Neutrophil (primary cell): ENCODE results near the gene SPSB1.

Source experiments
- H3K27ac ChIP-seq: fragments of 200-600 bp; sonication (generic); 2 replicates; pipeline ENCODE4 v1.5.1; 2016; ENCODE audit warnings: mild to moderate bottlenecking, moderate library complexity
- H3K27me3 ChIP-seq: fragments of 200-600 bp; sonication (generic); 2 replicates; pipeline ENCODE4 v1.6.0; 2016; ENCODE audit warnings: mild to moderate bottlenecking
- H3K36me3 ChIP-seq: fragments of 200-600 bp; sonication (generic); 2 replicates; pipeline ENCODE4 v1.5.1; 2017
- H3K4me1 ChIP-seq, 2 experiments: fragments of 200-600 bp in 1 of 2; sonication (generic) in 1 of 2; 1 replicate in 1 of 2; 2 replicates in 1 of 2; pipeline versions ENCODE4 v1.5.1 to v1.6.1; 2013 to 2016; ENCODE audit warnings: low read depth in 1 of 2, low read length in 1 of 2, mild to moderate bottlenecking in 1 of 2, moderate library complexity in 1 of 2; ENCODE audit not compliant: control insufficient read depth in 1 of 2, insufficient read depth in 1 of 2
- H3K4me3 ChIP-seq, 2 experiments: fragments of 200-600 bp in 1 of 2; sonication (generic) in 1 of 2; 1 replicate in 1 of 2; 2 replicates in 1 of 2; pipeline ENCODE4 v1.5.1; 2013 to 2016; ENCODE audit warnings: low read depth in 1 of 2, low read length in 1 of 2, mild to moderate bottlenecking in 1 of 2, moderate library complexity in 1 of 2
- H3K9me3 ChIP-seq: fragments of 200-600 bp; sonication (generic); 2 replicates; pipeline ENCODE4 v1.5.1; 2016
- CTCF ChIP-seq: fragments of 200-600 bp; sonication (generic); IDR thresholded peaks from 2 replicates; pipeline ENCODE4 v1.5.1; 2016; ENCODE audit warnings: antibody characterized with exemption

Gene SPSB1

DNA sequence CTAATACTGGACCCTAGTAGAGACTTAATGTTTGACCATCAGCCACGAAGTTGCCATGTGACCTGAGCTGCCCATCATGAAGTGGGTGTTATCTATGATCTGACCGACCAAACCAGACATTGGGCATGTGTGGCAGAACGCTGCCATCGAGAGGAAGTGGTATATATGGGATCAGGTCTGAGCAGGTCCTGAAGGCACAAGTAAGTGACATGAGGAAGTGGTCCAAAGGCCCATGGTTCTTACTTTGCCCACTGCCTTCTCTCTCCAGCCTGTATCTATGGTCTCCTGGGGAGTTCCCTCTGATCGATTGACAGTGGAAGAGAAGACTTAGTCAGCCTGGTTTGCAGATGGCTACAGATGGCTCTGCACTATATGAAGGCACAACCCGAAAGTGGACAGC is 7.9 kb downstream of the SPSB1 start:
- Histone ChIP-seq H3K27ac (no peak overlapping the region), H3K4me3 (no peak overlapping the region), H3K27me3 (peaks cover 27% of the 10 kb centered on the region), H3K36me3 (no peaks in the 10 kb centered on the region), H3K9me3 (no peaks in the 10 kb centered on the region), H3K4me1 (no peaks in the 10 kb centered on the region)
- no peak for TF ChIP-seq CTCF

GRCh38 chr1:9302745-9303524 is 10.2 kb downstream of the SPSB1 start:
- TF ChIP-seq CTCF: no peak
- Histone ChIP-seq H3K4me1 (no peaks in the 10 kb centered on the region), H3K36me3 (no peaks in the 10 kb centered on the region), H3K27ac (no peak overlapping the region), H3K4me3 (no peak overlapping the region), H3K27me3 (peaks cover 4% of the 10 kb centered on the region), H3K9me3 (no peaks in the 10 kb centered on the region)

GRCh38 chr1:9303916-9304315 is 11.2 kb downstream of the SPSB1 start:
- H3K4me3 ChIP-seq: no peak overlapping the region

DNA sequence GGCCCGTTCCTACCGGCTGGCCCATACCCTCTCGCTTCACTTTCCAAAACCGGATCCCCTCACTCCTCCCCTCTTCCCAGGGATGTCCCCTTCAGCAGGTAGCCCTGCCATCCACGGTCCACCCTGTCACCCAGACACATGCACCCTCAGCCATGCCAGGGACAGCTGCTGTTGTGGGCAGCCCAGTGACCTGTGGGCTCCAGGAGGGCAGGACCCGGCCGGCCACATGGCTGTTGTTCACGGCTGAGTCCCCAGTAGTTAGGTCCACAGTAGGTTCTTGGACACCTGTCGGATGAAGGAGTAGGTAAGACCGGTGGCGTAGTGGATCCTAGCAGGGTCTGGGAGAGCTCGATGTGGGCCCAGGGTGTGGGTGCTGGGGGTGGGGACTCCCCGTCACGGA is 12.5 kb downstream of the SPSB1 start:
- TF ChIP-seq CTCF: no peak
- no peaks in the 10 kb centered on the region for H3K9me3 ChIP-seq
- H3K27me3 ChIP-seq: peaks cover 4% of the 10 kb centered on the region
- H3K27ac ChIP-seq: no peak overlapping the region
- no peaks in the 10 kb centered on the region for H3K36me3 ChIP-seq
- no peak overlapping the region for H3K4me3 ChIP-seq
- H3K4me1 ChIP-seq: no peaks in the 10 kb centered on the region

More at GRCh38 chr1:9303916-9304315, 11.2 kb downstream of the SPSB1 start:
- Histone ChIP-seq H3K27me3 (peaks cover 4% of the 10 kb centered on the region), H3K4me1 (no peaks in the 10 kb centered on the region), H3K9me3 (no peaks in the 10 kb centered on the region), H3K36me3 (no peaks in the 10 kb centered on the region), H3K27ac (no peak overlapping the region)
- no peak for TF ChIP-seq CTCF

DNA sequence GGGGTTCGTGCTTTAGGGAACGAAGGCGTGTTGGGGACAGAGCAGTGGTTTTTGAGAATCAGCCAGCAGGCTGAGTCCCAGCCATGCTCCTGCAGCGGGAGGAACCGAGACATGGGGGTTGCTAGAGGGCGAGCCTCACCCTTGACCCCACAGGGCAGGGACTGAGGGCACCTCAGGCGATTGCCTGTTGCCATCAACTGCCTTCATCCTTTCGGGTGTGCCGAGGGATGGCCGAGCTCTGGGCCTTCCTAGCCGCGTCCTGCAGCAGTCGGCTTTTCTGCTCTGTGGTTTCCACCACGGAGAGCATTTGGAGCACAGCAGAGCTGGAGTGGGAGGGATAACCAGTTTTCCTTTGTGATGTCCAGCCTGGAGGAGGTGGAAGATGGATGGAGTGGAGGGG is 13.3 kb downstream of the SPSB1 start:
- no peak for TF ChIP-seq CTCF
- Histone ChIP-seq H3K36me3 (no peaks in the 10 kb centered on the region), H3K27me3 (peaks cover 4% of the 10 kb centered on the region), H3K4me1 (no peaks in the 10 kb centered on the region), H3K4me3 (no peak overlapping the region), H3K9me3 (no peaks in the 10 kb centered on the region), H3K27ac (no peak overlapping the region)
